ENCODE results near the gene CHI3L1.
"Not testable (repeated sequence)": the region's sequence is repeated elsewhere in the genome, so short reads cannot be mapped to it uniquely, and the experiment has no call there.

The CHI3L1 gene

DNA sequence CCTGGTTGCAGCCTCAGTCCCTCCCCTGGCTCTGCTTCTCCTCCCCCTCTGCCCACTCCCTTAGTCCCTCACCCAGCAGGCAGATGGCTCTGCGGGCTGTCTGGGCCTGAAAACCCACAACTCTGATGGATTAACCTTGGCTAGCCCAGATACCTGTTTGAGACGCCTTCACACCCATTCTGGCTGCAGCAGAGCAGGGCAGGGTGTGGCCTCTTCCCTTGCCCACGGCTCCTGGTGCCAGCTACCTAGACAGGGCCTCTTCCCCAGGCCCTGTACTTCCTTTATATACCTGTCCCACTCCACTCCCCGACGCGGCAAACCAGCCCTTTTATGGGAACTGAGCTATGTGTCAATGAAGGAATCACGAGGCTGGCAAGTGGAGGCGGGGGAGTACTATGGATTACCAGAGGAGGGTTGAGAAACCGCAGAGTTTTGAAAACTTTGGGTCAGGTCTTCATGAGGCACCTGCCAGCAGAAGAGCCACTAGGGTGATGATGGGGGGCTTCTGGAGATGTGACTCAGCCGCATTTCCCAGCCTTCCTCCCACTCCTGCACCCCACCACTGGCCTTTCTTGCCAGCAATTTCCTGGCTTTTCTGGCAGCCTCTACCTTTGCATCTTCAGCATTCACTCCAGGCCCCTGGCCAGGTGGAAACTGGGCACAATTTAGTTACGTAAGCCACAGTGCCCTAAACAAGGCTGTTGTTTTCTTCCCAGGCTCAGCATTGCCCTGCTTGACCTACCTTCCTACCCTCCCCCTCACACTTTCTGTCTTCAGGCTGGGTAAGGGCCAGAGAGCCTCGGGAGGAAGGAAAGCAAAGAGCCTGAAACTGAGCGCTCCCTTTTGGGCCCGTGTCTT is at the start of gene CHI3L1:
CHI3L1 (minus strand) TSS at position 259 of the 858 bp plus-strand sequence; CDS start at position 178, 81 bp downstream.
- H3K27ac ChIP-seq (ENCODE audit: low read length), result no peak within 1 kb of the TSS
- DNase-seq (ENCODE audit: low read depth, low spot score), result no peak

GRCh38 chr1:203234901-203235300 is 48.4 kb upstream of the CHI3L1 start:
- H3K9me3 ChIP-seq (ENCODE audit: control insufficient read depth, insufficient read depth, low read length); H3K27me3 ChIP-seq (ENCODE audit: control insufficient read depth, insufficient read depth, low read length); DNase-seq (ENCODE audit: low read depth, low spot score); H3K4me1 ChIP-seq (ENCODE audit: control insufficient read depth, insufficient read depth, low read length); H3K27ac ChIP-seq (ENCODE audit: low read length); H3K4me3 ChIP-seq (ENCODE audit: low read length); H3K36me3 ChIP-seq (ENCODE audit: control insufficient read depth, insufficient read depth, low read length): not testable (repeated sequence)
- WGBS (ENCODE audit: insufficient coverage, insufficient read length), result no CpG with 5 or more reads among the region's 7 CpGs

More for the DNA sequence above, at the start of gene CHI3L1:
- Histone ChIP-seq H3K27me3 (ENCODE audit: control insufficient read depth, insufficient read depth, low read length) (no peaks in the 10 kb centered on the region), H3K4me1 (ENCODE audit: control insufficient read depth, insufficient read depth, low read length) (peaks cover 11% of the 10 kb centered on the region; the same call in 1 of the 2 replicates), H3K36me3 (ENCODE audit: control insufficient read depth, insufficient read depth, low read length) (no peaks in the 10 kb centered on the region), H3K4me3 (ENCODE audit: low read length) (no peak within 1 kb of the TSS), H3K9me3 (ENCODE audit: control insufficient read depth, insufficient read depth, low read length) (no peaks in the 10 kb centered on the region)
- WGBS (ENCODE audit: insufficient coverage, insufficient read length), result no CpG with 5 or more reads among the region's 14 CpGs

DNA sequence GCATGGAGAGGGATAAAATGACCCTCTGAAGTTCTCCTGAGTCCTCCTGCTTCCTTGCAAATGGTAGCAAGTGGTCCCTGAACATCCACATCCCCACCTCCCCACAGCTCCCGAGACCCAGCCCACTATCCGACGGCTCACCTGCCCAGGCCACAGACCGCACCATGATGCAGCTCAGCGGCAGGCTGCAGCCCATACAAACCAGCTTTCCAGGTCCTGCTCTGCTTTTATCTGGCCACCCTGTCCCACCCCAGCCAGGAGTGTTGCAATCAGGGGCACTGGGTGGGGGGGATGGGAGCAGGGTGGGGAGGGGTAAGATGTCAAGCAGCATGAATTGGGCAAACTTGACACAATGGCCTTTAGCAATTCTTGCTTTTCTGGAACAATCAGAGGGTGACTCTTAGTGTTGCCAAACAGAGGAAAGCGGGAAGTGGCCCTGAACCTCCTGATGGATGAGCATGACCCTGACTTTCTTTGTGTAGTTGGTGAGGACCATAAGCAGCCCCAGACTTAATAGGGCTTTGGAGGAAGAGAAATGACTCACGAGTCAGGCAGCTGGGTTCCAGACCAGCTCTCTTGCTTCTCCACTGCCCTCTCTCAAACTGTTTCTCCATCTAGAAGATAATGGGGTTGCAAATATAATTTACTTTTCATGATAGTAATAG is 43.1 kb upstream of the CHI3L1 start, which contains the start of gene CHIT1:
CHIT1 (minus strand) TSS at position 203 of the 665 bp plus-strand sequence; CDS start at position 166, 37 bp downstream.
- Histone ChIP-seq H3K27me3 (ENCODE audit: control insufficient read depth, insufficient read depth, low read length) (no peaks in the 10 kb centered on the region), H3K4me1 (ENCODE audit: control insufficient read depth, insufficient read depth, low read length) (no peaks in the 10 kb centered on the region), H3K27ac (ENCODE audit: low read length) (no peak within 1 kb of the TSS), H3K36me3 (ENCODE audit: control insufficient read depth, insufficient read depth, low read length) (no peaks in the 10 kb centered on the region), H3K9me3 (ENCODE audit: control insufficient read depth, insufficient read depth, low read length) (no peaks in the 10 kb centered on the region), H3K4me3 (ENCODE audit: low read length) (no peak within 1 kb of the TSS)
- WGBS (ENCODE audit: insufficient coverage, insufficient read length), result no CpG with 5 or more reads among the region's 7 CpGs
- DNase-seq (ENCODE audit: low read depth, low spot score), result no peak

DNA sequence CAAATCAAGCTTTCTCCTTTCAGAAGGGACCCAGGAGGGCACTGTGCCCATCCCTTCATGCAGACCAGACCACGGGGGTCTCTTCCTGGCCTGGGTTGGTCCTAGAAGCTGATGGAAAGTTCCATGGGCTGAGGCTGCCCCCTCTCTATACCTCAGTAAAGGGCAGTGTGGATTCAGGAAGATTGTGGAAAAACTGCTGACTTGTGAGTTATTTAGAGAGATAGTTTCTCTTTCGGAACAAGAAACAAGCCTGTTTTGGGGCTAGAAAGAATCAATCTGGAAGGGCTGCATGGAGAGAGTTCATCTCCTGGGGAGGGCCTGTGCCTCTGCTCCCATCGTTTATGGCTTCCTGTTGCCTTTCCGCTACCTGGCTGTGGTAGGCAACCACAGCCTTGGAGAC is 42.2 kb upstream of the CHI3L1 start:
- no peaks in the 10 kb centered on the region for H3K9me3 ChIP-seq (ENCODE audit: control insufficient read depth, insufficient read depth, low read length)
- H3K27me3 ChIP-seq (ENCODE audit: control insufficient read depth, insufficient read depth, low read length), result no peaks in the 10 kb centered on the region
- H3K4me3 ChIP-seq (ENCODE audit: low read length), result no peak overlapping the region
- no peak for DNase-seq (ENCODE audit: low read depth, low spot score)
- no peaks in the 10 kb centered on the region for H3K4me1 ChIP-seq (ENCODE audit: control insufficient read depth, insufficient read depth, low read length)
- no peaks in the 10 kb centered on the region for H3K36me3 ChIP-seq (ENCODE audit: control insufficient read depth, insufficient read depth, low read length)
- no CpG with 5 or more reads among the region's 4 CpGs for WGBS (ENCODE audit: insufficient coverage, insufficient read length)
- no peak overlapping the region for H3K27ac ChIP-seq (ENCODE audit: low read length)

GRCh38 chr1:203227371-203228083 is 41.0 kb upstream of the CHI3L1 start:
- WGBS (ENCODE audit: insufficient coverage, insufficient read length), result no CpG with 5 or more reads among the region's 9 CpGs
- Histone ChIP-seq H3K4me3 (ENCODE audit: low read length) (no peak overlapping the region), H3K36me3 (ENCODE audit: control insufficient read depth, insufficient read depth, low read length) (no peaks in the 10 kb centered on the region), H3K27ac (ENCODE audit: low read length) (no peak overlapping the region), H3K4me1 (ENCODE audit: control insufficient read depth, insufficient read depth, low read length) (no peaks in the 10 kb centered on the region), H3K9me3 (ENCODE audit: control insufficient read depth, insufficient read depth, low read length) (no peaks in the 10 kb centered on the region), H3K27me3 (ENCODE audit: control insufficient read depth, insufficient read depth, low read length) (no peaks in the 10 kb centered on the region)
- DNase-seq (ENCODE audit: low read depth, low spot score), result no peak

DNA sequence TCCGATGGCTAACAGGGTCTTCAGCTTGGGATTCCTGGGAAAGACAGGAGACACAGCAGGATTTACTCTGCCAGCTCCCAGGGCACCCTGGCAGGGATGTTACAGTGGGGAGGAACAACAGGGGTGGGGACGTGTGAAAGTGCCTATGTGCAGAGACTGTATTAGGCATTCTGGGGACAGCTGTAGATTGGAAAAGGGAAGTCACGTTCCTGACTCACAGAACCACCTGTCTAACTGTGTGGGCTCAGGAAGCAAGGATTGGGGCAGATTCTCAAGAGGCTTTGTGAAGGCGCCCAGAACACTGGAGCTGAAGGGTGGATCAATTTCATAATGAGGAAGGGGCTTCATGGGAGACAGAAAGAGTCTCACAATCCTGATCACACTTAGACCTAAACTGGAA is 38.6 kb upstream of the CHI3L1 start:
- H3K27me3 ChIP-seq (ENCODE audit: control insufficient read depth, insufficient read depth, low read length), result no peaks in the 10 kb centered on the region
- WGBS (ENCODE audit: insufficient coverage, insufficient read length), result no CpG with 5 or more reads among the region's 4 CpGs

GRCh38 chr1:203223012-203223775 is 36.7 kb upstream of the CHI3L1 start:
- Histone ChIP-seq H3K9me3 (ENCODE audit: control insufficient read depth, insufficient read depth, low read length) (no peaks in the 10 kb centered on the region), H3K27ac (ENCODE audit: low read length) (no peak overlapping the region), H3K27me3 (ENCODE audit: control insufficient read depth, insufficient read depth, low read length) (no peaks in the 10 kb centered on the region), H3K36me3 (ENCODE audit: control insufficient read depth, insufficient read depth, low read length) (no peaks in the 10 kb centered on the region), H3K4me1 (ENCODE audit: control insufficient read depth, insufficient read depth, low read length) (no peaks in the 10 kb centered on the region), H3K4me3 (ENCODE audit: low read length) (no peak overlapping the region)
- no CpG with 5 or more reads among the region's 18 CpGs for WGBS (ENCODE audit: insufficient coverage, insufficient read length)
- DNase-seq (ENCODE audit: low read depth, low spot score), result no peak

More for the DNA sequence above, 38.6 kb upstream of the CHI3L1 start:
- Histone ChIP-seq H3K4me3 (ENCODE audit: low read length) (no peak overlapping the region), H3K9me3 (ENCODE audit: control insufficient read depth, insufficient read depth, low read length) (no peaks in the 10 kb centered on the region), H3K27ac (ENCODE audit: low read length) (no peak overlapping the region), H3K4me1 (ENCODE audit: control insufficient read depth, insufficient read depth, low read length) (no peaks in the 10 kb centered on the region), H3K36me3 (ENCODE audit: control insufficient read depth, insufficient read depth, low read length) (no peaks in the 10 kb centered on the region)
- DNase-seq (ENCODE audit: low read depth, low spot score), result no peak

DNA sequence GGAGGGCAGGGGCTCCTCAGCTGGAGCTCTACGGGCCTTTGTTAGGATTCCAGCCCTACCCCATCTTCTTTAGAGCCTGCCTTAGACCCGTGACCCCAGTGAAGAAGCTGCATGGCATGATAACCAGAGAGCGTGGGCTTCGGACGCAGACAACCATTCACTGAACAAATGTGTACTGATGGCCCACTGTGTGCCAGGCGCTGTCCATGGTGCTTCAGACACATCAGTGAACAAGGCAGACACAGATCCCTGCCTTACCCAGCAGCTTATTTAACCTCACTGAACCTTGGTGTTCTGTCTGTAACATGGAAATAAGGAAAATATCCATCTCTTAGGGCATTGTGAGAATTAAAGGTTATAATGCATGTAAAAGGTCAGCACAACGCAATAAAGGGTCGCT is 33.4 kb upstream of the CHI3L1 start:
- H3K27me3 ChIP-seq (ENCODE audit: control insufficient read depth, insufficient read depth, low read length), result no peaks in the 10 kb centered on the region
- no CpG with 5 or more reads among the region's 8 CpGs for WGBS (ENCODE audit: insufficient coverage, insufficient read length)
- H3K36me3 ChIP-seq (ENCODE audit: control insufficient read depth, insufficient read depth, low read length), result no peaks in the 10 kb centered on the region
- DNase-seq (ENCODE audit: low read depth, low spot score), result no peak
- H3K27ac ChIP-seq (ENCODE audit: low read length), result no peak overlapping the region
- H3K4me3 ChIP-seq (ENCODE audit: low read length), result no peak overlapping the region
- no peaks in the 10 kb centered on the region for H3K9me3 ChIP-seq (ENCODE audit: control insufficient read depth, insufficient read depth, low read length)
- peaks cover 4% of the 10 kb centered on the region; the same call in 1 of the 2 replicates for H3K4me1 ChIP-seq (ENCODE audit: control insufficient read depth, insufficient read depth, low read length)

GRCh38 chr1:203219171-203219570 is 32.7 kb upstream of the CHI3L1 start:
- Histone ChIP-seq H3K4me3 (ENCODE audit: low read length) (no peak overlapping the region), H3K27me3 (ENCODE audit: control insufficient read depth, insufficient read depth, low read length) (no peaks in the 10 kb centered on the region)
- WGBS (ENCODE audit: insufficient coverage, insufficient read length), result no CpG with 5 or more reads among the region's 1 CpG

More at GRCh38 chr1:203219171-203219570, 32.7 kb upstream of the CHI3L1 start:
- Histone ChIP-seq H3K27ac (ENCODE audit: low read length) (no peak overlapping the region), H3K9me3 (ENCODE audit: control insufficient read depth, insufficient read depth, low read length) (no peaks in the 10 kb centered on the region), H3K4me1 (ENCODE audit: control insufficient read depth, insufficient read depth, low read length) (peaks cover 4% of the 10 kb centered on the region; the same call in 1 of the 2 replicates), H3K36me3 (ENCODE audit: control insufficient read depth, insufficient read depth, low read length) (no peaks in the 10 kb centered on the region)
- DNase-seq (ENCODE audit: low read depth, low spot score), result no peak

All from iPS DF 6.9 (cell line).